ENCODE measurements around the gene AK8.

AK8 gene, protein sequence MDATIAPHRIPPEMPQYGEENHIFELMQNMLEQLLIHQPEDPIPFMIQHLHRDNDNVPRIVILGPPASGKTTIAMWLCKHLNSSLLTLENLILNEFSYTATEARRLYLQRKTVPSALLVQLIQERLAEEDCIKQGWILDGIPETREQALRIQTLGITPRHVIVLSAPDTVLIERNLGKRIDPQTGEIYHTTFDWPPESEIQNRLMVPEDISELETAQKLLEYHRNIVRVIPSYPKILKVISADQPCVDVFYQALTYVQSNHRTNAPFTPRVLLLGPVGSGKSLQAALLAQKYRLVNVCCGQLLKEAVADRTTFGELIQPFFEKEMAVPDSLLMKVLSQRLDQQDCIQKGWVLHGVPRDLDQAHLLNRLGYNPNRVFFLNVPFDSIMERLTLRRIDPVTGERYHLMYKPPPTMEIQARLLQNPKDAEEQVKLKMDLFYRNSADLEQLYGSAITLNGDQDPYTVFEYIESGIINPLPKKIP

DNA sequence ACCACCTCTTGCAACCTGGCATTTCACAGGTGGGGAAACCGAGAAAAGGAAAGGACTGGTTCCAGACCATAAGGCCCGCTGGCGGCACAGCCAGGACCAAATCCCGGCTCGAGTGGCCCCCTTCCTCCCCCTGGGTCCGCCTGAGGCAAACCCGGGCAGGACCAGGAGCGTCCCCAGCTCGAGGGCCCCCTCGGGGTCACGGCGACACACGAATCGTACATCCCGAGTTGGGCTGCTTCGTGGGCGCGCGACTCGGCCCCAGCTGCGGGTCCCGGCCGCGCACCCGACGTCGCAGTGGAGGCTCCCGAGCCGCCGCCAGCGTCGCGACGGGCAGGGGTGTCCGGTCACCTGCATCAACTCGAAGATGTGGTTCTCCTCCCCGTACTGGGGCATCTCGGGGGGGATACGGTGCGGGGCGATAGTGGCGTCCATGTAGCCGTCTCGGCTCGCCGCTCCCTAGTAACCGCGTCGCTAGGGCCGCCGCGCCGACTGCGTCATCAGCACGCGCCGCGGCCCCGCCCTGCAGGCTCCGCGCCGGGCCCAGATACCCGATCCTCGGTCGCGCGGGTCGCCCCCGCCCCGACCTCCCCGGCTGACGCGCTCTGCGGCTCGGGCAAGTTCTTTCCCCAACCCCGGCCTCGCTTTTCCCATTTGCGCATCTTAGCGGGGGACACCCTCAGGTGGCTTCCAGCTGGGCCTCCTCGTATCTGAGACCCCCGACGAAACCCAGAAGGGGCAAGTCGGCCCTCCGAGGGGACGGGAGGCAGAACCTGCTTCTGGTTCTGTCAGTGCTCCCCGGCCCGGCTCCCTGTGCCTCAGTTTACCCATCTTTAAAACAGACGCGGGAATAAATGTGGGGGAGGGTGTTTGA lies at the start of gene AK8:
Gene AK8 (minus strand): TSS at position 461 of the 871 bp plus-strand sequence. CDS start 29 bp downstream, at position 432.
- TF ChIP-seq FOXM1 (IDR thresholded peaks at IDR 0.05; ENCODE audit: borderline replicate concordance, low read depth) (no peak), TAF1 (IDR thresholded peaks at IDR 0.05; ENCODE audit: low read depth) (0 out of 2 replicates have a peak, but pooled peaks have one; percentile 21), EP300 (IDR thresholded peaks at IDR 0.05; ENCODE audit: borderline replicate concordance) (0 out of 2 replicates have a peak, but pooled peaks have one; percentile 9), ZBTB7A (IDR thresholded peaks at IDR 0.05; ENCODE audit: low read depth) (peak; percentile 76), USF1 (IDR thresholded peaks at IDR 0.05) (0 out of 2 replicates have a peak, but pooled peaks have one; percentile 14), YY1 (IDR thresholded peaks at IDR 0.05; ENCODE audit: low read depth) (peak; percentile 60), TEAD4 (IDR thresholded peaks at IDR 0.05) (no peak), CREB1 (IDR thresholded peaks at IDR 0.05; ENCODE audit: low read depth) (peak; percentile 90), TCF12 (IDR thresholded peaks at IDR 0.05; ENCODE audit: low read depth) (no peak), RAD21 (IDR thresholded peaks at IDR 0.05; ENCODE audit: low read depth) (no peak), EGR1 (IDR thresholded peaks at IDR 0.05) (peak; percentile 59; the same call in 1 of the 2 replicates)
- TF ChIP-seq, protein P1, sequence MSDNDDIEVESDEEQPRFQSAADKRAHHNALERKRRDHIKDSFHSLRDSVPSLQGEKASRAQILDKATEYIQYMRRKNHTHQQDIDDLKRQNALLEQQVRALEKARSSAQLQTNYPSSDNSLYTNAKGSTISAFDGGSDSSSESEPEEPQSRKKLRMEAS (IDR thresholded peaks at IDR 0.05): peak; percentile 62
- TF ChIP-seq, protein P2, sequence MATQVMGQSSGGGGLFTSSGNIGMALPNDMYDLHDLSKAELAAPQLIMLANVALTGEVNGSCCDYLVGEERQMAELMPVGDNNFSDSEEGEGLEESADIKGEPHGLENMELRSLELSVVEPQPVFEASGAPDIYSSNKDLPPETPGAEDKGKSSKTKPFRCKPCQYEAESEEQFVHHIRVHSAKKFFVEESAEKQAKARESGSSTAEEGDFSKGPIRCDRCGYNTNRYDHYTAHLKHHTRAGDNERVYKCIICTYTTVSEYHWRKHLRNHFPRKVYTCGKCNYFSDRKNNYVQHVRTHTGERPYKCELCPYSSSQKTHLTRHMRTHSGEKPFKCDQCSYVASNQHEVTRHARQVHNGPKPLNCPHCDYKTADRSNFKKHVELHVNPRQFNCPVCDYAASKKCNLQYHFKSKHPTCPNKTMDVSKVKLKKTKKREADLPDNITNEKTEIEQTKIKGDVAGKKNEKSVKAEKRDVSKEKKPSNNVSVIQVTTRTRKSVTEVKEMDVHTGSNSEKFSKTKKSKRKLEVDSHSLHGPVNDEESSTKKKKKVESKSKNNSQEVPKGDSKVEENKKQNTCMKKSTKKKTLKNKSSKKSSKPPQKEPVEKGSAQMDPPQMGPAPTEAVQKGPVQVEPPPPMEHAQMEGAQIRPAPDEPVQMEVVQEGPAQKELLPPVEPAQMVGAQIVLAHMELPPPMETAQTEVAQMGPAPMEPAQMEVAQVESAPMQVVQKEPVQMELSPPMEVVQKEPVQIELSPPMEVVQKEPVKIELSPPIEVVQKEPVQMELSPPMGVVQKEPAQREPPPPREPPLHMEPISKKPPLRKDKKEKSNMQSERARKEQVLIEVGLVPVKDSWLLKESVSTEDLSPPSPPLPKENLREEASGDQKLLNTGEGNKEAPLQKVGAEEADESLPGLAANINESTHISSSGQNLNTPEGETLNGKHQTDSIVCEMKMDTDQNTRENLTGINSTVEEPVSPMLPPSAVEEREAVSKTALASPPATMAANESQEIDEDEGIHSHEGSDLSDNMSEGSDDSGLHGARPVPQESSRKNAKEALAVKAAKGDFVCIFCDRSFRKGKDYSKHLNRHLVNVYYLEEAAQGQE (IDR thresholded peaks at IDR 0.05; ENCODE audit: low read depth): no peak

- TF ChIP-seq EP300 (IDR thresholded peaks at IDR 0.05; ENCODE audit: borderline replicate concordance): no peak
- TF ChIP-seq, protein P2 (IDR thresholded peaks at IDR 0.05; ENCODE audit: low read depth): no peak
- TF ChIP-seq TCF12 (IDR thresholded peaks at IDR 0.05; ENCODE audit: low read depth): no peak
- no peak for TF ChIP-seq FOXM1 (IDR thresholded peaks at IDR 0.05; ENCODE audit: borderline replicate concordance, low read depth)
- TF ChIP-seq, protein P1 (IDR thresholded peaks at IDR 0.05): no peak
- no peak for TF ChIP-seq EGR1 (IDR thresholded peaks at IDR 0.05)
- TF ChIP-seq TEAD4 (IDR thresholded peaks at IDR 0.05): no peak
- TF ChIP-seq CEBPB (IDR thresholded peaks at IDR 0.05): no peak
- no peak for TF ChIP-seq ZBTB7A (IDR thresholded peaks at IDR 0.05; ENCODE audit: low read depth)
- TF ChIP-seq YY1 (IDR thresholded peaks at IDR 0.05; ENCODE audit: low read depth): no peak
- TF ChIP-seq NFIC (IDR thresholded peaks at IDR 0.05): no peak
- TF ChIP-seq RAD21 (IDR thresholded peaks at IDR 0.05; ENCODE audit: low read depth): no peak
- TF ChIP-seq USF1 (IDR thresholded peaks at IDR 0.05): no peak
- no peak for TF ChIP-seq TAF1 (IDR thresholded peaks at IDR 0.05; ENCODE audit: low read depth)
- TF ChIP-seq CREB1 (IDR thresholded peaks at IDR 0.05; ENCODE audit: low read depth): no peak
Observed at GRCh38 chr9:132927704-132928103, 49.6 kb upstream of the AK8 start.

GRCh38 chr9:132923346-132923902 lies 45.3 kb upstream of the AK8 start:
- TF ChIP-seq EGR1 (IDR thresholded peaks at IDR 0.05) (no peak), NFIC (IDR thresholded peaks at IDR 0.05) (no peak), ZBTB7A (IDR thresholded peaks at IDR 0.05; ENCODE audit: low read depth) (no peak), TEAD4 (IDR thresholded peaks at IDR 0.05) (no peak), RAD21 (IDR thresholded peaks at IDR 0.05; ENCODE audit: low read depth) (no peak), YY1 (IDR thresholded peaks at IDR 0.05; ENCODE audit: low read depth) (no peak), CEBPB (IDR thresholded peaks at IDR 0.05) (no peak), TCF12 (IDR thresholded peaks at IDR 0.05; ENCODE audit: low read depth) (no peak), EP300 (IDR thresholded peaks at IDR 0.05; ENCODE audit: borderline replicate concordance) (no peak), USF1 (IDR thresholded peaks at IDR 0.05) (no peak), FOXM1 (IDR thresholded peaks at IDR 0.05; ENCODE audit: borderline replicate concordance, low read depth) (no peak), TAF1 (IDR thresholded peaks at IDR 0.05; ENCODE audit: low read depth) (no peak), CREB1 (IDR thresholded peaks at IDR 0.05; ENCODE audit: low read depth) (no peak)
- TF ChIP-seq, protein P1 (IDR thresholded peaks at IDR 0.05): no peak
- TF ChIP-seq, protein P2 (IDR thresholded peaks at IDR 0.05; ENCODE audit: low read depth): no peak

Measured in Ishikawa (cell line).